ENCODE data around the gene FANCC.

GRCh38 chr9:95207403-95207802 is 110.1 kb downstream of the FANCC start:
- TF ChIP-seq CTCF (IDR thresholded peaks at IDR 0.05) (no peak), POLR2A (IDR thresholded peaks at IDR 0.05) (no peak)
